ENCODE measurements around the gene FRAT1.

Gene FRAT1

GRCh38 chr10:97349752-97350513, 30.9 kb downstream of the FRAT1 start:
- TF ChIP-seq POU6F1 (CRISPR knock-in tag; IDR thresholded peaks at IDR 0.05; ENCODE audit: borderline replicate concordance, low read depth) (no peak), ZNF8 (CRISPR knock-in tag; IDR thresholded peaks at IDR 0.05) (no peak), RARB (CRISPR knock-in tag; IDR thresholded peaks at IDR 0.05) (no peak), ZC3H10 (CRISPR knock-in tag; IDR thresholded peaks at IDR 0.05) (no peak), PATZ1 (CRISPR knock-in tag; IDR thresholded peaks at IDR 0.05; ENCODE audit: borderline replicate concordance) (no peak), ESRRG (CRISPR knock-in tag; IDR thresholded peaks at IDR 0.05) (no peak), OSR1 (CRISPR knock-in tag; IDR thresholded peaks at IDR 0.05) (no peak), CSRNP3 (CRISPR knock-in tag; IDR thresholded peaks at IDR 0.05) (no peak), SNAI2 (CRISPR knock-in tag; IDR thresholded peaks at IDR 0.05) (no peak), BACH2 (CRISPR knock-in tag; IDR thresholded peaks at IDR 0.05; ENCODE audit: borderline replicate concordance) (no peak), GLIS3 (CRISPR knock-in tag; IDR thresholded peaks at IDR 0.05) (no peak), ARNTL (CRISPR knock-in tag; IDR thresholded peaks at IDR 0.05; ENCODE audit: borderline replicate concordance, low read depth) (no peak), TCF4 (CRISPR knock-in tag; IDR thresholded peaks at IDR 0.05; ENCODE audit: borderline replicate concordance) (no peak), ZNF70 (CRISPR knock-in tag; IDR thresholded peaks at IDR 0.05) (no peak), ZFP3 (CRISPR knock-in tag; IDR thresholded peaks at IDR 0.05) (no peak), TSHZ2 (CRISPR knock-in tag; IDR thresholded peaks at IDR 0.05) (no peak)

GRCh38 chr10:97353945-97354344, 34.9 kb downstream of the FRAT1 start:
- TF ChIP-seq ZNF565 (CRISPR knock-in tag; conservative IDR thresholded peaks at IDR 0.05; ENCODE audit: low read depth) (no peak), TCF4 (CRISPR knock-in tag; IDR thresholded peaks at IDR 0.05; ENCODE audit: borderline replicate concordance) (no peak), ARNTL (CRISPR knock-in tag; IDR thresholded peaks at IDR 0.05; ENCODE audit: borderline replicate concordance, low read depth) (no peak), PATZ1 (CRISPR knock-in tag; IDR thresholded peaks at IDR 0.05; ENCODE audit: borderline replicate concordance) (no peak), BACH2 (CRISPR knock-in tag; IDR thresholded peaks at IDR 0.05; ENCODE audit: borderline replicate concordance) (no peak), CSRNP3 (CRISPR knock-in tag; IDR thresholded peaks at IDR 0.05) (no peak), TSHZ2 (CRISPR knock-in tag; IDR thresholded peaks at IDR 0.05) (no peak), ZFP3 (CRISPR knock-in tag; IDR thresholded peaks at IDR 0.05) (no peak)
- ATAC-seq: no peak

More at GRCh38 chr10:97349752-97350513, 30.9 kb downstream of the FRAT1 start:
- no peak for ATAC-seq

Measured in SK-N-SH treated with all-trans-retinoic acid at 6 μM for 48 hours (cell line).